Measurements from ENCODE around the gene CFAP61. TPM values are rescaled to one million over a fixed set of nuclear protein-coding genes. Genes with fewer than 3 reads are reported as not detected.

CFAP61 gene
- total and polyA plus RNA-seq, 9 of the 15 experiments (the other 6 are each of a cell fraction or from before 2014, with no cell fraction given) = 0.11 TPM; not detected in 8

- Histone ChIP-seq H3K27ac (ENCODE audit: extremely low read depth, low read depth, low read length) (no peak overlapping the region), H3K4me3 (no peak overlapping the region), H3K4me2 (ENCODE audit: insufficient read depth, low read length) (no peak overlapping the region), H3K27me3 (ENCODE audit: control insufficient read depth in 2 of 2, insufficient read depth in 2 of 2, low read length in 2 of 2) (no peaks in the 10 kb centered on the region; a peak in 2 of 5 replicates), H3K36me3 (ENCODE audit: control insufficient read depth, insufficient read depth, low read length) (no peaks in the 10 kb centered on the region), H3K9me1 (ENCODE audit: control insufficient read depth, insufficient read depth, low read length) (no peaks in the 10 kb centered on the region), H3K9ac (ENCODE audit: insufficient read depth in 1 of 2, low read depth in 2 of 2, low read length in 2 of 2) (no peak overlapping the region), H3K79me2 (ENCODE audit: control insufficient read depth, insufficient read depth, low read length) (no peaks in the 10 kb centered on the region), H3K4me1 (replicated peaks in 1 of 2; ENCODE audit: control insufficient read depth in 2 of 2, insufficient read depth in 2 of 2, low read length in 2 of 2) (no peaks in the 10 kb centered on the region), H3K9me3 (replicated peaks; ENCODE audit: control insufficient read depth, insufficient read depth, low read depth, low read length) (no peaks in the 10 kb centered on the region), H4K20me1 (replicated peaks; ENCODE audit: control insufficient read depth, insufficient read depth, low read length) (no peaks in the 10 kb centered on the region), H2AFZ (ENCODE audit: low read depth, low read length) (no peak overlapping the region)
- WGBS (ENCODE audit: insufficient coverage, low coverage, missing lambda C conversion rate) = 2% methylated on average over 17 of the region's 24 CpGs
- in situ Hi-C loops (cut with MboI) = no loop called here
- ChIA-PET CTCF (ENCODE audit: low intra/inter-chr PET ratio) (no interaction called here), POLR2A (interaction anchor here (0.6 kb wide), 1 partner anchor 288 kb away, joined by 4 read pairs; no protein-coding TSS in a partner anchor)
- no TSS peak for BruUV-seq (replicated peaks)
- intact Hi-C loops (cut with micrococcal nuclease) = no loop called here
- no peak for ATAC-seq
- no peak for DNase-seq (ENCODE audit: extremely low read depth in 1 of 4, low spot score in 3 of 4)
- TF ChIP-seq STAT5A (IDR thresholded peaks at IDR 0.05; ENCODE audit: borderline replicate concordance, low read length) = no peak
- TF ChIP-seq, protein P1, sequence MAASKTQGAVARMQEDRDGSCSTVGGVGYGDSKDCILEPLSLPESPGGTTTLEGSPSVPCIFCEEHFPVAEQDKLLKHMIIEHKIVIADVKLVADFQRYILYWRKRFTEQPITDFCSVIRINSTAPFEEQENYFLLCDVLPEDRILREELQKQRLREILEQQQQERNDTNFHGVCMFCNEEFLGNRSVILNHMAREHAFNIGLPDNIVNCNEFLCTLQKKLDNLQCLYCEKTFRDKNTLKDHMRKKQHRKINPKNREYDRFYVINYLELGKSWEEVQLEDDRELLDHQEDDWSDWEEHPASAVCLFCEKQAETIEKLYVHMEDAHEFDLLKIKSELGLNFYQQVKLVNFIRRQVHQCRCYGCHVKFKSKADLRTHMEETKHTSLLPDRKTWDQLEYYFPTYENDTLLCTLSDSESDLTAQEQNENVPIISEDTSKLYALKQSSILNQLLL (CRISPR knock-in tag; IDR thresholded peaks at IDR 0.05; ENCODE audit: borderline replicate concordance) = no peak
- TF ChIP-seq, protein P2, sequence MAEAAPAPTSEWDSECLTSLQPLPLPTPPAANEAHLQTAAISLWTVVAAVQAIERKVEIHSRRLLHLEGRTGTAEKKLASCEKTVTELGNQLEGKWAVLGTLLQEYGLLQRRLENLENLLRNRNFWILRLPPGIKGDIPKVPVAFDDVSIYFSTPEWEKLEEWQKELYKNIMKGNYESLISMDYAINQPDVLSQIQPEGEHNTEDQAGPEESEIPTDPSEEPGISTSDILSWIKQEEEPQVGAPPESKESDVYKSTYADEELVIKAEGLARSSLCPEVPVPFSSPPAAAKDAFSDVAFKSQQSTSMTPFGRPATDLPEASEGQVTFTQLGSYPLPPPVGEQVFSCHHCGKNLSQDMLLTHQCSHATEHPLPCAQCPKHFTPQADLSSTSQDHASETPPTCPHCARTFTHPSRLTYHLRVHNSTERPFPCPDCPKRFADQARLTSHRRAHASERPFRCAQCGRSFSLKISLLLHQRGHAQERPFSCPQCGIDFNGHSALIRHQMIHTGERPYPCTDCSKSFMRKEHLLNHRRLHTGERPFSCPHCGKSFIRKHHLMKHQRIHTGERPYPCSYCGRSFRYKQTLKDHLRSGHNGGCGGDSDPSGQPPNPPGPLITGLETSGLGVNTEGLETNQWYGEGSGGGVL (CRISPR knock-in tag; IDR thresholded peaks at IDR 0.05) = no peak
- TF ChIP-seq PURB (CRISPR knock-in tag; IDR thresholded peaks at IDR 0.05; ENCODE audit: low read depth) = no peak
- no peak for FAIRE-seq
Measured at GRCh38 chr20:20199361-20200160, 147.2 kb downstream of the CFAP61 start.
